Stimulated activated CD8-positive, alpha-beta memory T cell treated with anti-CD3 and anti-CD28 coated beads, Interleukin-7, amount 100 ng/mL, for 4 hours (primary cell): ENCODE measurements around the gene UQCR11.

ENCODE experiments used
- DNase-seq, 2 donors: peaks; one replicate each; pipeline ENCODE4 v3.0.0-alpha.2; 2020; ENCODE audit warnings: low read depth in 2 of 2

UQCR11 gene

DNA sequence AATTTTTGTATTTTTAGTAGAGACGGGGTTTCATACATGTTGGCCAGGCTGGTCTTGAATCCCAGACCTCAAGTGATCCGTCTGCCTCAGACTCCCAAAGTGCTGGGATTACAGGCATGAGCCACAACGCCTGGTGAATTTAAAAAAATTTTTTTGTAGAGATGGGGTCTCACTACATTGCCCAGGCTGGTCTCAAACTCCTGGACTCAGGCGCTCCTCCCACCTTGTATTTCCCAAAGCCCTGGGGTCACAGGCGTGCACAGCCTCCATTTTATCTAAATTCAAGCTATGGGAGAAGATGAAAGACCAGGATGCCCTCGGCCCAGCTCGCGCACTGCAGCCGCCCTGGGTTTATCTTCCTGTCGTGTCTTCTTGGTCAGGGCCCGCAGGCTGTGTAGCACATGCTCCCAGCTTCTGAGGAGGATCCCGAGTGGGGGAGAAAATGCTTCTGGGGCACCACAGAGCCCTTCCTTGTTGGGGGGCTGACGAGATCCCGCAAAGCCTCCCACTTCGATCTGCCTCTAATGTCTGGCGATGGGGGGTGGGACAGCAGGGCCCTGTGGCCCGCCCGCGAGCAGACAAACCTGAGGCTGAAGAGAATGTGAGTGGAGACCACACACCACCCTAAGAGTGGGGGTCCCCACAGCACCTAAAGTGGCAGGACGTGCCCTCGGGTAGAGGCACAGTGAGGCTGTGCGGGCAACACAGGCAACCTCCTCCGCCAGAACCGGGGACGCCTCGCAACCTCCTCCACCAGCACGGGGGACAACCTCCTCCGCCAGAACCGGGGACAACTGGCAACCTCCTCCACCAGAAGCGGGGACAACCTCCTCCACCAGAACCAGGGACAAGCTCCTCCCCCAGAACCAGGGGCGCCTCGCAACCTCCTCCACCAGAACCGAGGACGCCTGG is 31.3 kb upstream of the UQCR11 start:
- no peak for DNase-seq

DNA sequence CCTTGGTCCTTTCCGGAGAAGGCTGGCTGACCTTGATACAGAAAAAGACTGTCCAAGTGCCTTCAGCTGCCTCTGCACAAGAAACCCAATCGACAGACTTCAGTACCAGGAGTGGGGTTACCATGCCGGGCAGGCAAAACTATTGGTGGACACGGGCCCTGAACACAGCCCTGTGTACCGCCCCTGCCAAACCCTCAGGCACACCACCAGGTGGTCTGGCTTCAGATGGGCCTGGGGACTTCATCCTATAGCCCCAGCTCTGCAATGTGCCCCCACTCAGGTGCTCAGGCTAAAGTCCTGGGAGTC is 29.6 kb upstream of the UQCR11 start:
- no peak for DNase-seq

DNA sequence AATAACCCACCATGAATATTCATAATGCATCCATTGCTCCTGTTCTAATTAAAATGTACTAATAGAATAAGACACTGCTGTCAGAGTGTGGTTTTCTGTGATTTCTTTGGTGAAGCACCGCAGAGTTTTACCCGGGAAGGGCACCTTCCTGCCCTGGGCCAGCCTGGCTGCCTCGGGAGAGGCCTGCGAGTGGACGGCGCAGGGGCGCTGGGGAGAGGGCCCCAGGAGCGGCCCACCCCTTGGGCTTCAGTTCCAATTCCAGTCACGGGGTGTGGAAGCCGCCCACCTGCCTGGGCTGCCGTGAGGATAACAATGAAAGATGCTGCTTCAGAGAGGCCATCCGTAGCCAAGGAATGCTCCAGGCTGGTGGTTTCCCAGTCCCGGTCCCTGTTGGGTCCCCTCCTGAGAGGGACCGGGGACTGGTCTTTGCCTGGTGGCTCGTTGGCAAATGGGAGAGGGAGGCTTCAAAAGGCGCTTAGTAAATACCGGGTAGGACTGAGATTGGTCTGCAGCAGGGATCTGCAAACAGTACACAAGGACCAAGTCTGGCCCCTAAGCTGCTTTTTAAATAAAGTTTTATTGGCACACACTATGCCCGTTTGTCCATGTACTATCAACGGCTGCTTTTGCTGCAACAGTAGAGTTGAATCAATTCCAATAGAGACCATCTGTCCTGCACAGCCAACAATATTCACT is 29.1 kb upstream of the UQCR11 start:
- no peak for DNase-seq

DNA sequence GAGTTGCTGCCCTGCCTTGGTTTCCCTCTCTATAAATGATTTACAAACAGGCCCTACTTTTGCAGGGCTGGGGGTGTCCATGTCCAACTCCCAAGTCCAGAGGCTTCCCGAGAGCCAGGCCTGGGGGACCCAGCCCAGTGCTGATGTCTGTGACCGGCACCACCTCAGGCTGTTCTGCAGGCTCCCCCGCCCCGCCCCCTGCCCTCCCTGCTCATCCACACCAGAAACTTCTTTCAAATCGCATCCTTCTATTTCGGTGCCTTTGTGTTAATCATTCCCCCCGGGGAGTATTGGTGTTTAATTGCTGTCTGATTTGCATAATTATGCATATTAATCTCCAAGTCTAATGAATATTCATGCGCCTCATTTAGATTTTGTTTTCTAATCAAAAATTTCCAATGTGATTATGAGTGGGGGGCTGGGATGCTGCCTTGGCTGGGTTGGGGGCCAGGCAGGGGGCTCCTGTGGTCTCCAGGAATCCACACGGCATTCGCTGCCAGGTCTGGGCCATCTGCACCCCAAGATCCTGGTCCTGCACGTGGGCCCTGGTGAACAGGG is 28.1 kb upstream of the UQCR11 start:
- no peak for DNase-seq

DNA sequence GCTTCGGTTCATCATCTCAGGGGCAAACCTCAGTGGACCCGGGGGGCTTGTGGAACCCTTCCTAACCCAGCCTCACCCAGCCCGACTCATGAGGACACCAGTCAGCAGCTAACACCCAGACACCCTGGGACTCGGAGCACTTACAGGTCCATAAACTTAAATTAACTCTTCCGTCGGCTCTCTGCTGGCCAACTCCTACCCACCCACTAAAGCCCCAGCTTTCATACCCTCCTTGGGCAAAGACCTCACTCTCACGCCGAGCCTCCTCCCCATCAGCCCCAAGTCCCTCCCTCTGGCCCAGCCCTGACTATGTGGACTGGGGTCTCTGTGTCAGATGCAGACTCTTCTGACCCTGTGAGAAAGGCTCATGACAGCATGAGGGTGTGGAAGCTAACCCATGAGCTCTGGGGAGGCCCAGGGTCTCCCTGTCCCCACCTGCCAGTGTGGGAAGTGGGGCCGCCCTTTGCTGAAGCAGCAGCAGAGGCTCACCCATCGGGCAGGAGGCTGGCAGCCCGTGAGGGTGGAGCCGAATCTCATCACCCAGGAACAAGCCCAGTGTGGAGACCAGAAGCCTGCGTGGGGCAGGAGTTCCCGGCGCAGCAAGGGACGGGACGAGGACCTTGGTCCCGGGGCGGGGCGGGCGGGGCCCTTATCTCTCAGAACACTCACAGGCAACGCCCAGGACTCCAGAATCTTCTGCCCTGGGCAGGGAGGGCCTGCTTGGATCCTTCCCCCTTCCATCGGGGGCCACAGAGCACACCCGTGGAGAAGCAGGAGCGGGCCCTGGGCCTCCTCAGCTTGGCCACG is 27.4 kb upstream of the UQCR11 start:
- no peak for DNase-seq

DNA sequence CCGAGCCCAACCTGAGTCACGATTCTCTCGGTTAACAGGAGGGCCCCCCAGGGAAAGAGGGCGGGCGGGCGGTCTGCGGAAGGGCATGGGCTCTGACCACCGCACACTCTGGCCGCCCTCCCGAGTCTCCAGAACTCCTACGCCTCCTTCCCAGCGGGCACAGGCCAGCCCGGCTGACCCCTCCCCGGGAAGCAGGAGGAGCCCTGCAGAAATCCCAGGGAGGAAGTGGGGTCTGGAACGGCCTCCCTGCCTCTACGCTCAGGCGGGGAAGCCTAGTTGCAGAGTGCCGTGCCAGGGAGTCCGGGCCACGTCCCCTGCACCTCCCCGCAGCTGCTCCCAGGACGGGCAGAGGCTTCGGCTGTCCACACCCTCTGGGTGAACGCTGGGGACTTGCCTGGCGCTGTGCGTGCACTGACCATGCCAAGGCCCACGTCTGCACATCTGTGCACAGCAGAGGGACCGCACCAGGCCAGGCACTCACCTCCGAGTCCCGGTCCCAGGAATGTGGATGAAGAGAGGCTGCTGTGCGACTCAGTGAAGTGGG is 26.4 kb upstream of the UQCR11 start:
- DNase-seq, result no peak

DNA sequence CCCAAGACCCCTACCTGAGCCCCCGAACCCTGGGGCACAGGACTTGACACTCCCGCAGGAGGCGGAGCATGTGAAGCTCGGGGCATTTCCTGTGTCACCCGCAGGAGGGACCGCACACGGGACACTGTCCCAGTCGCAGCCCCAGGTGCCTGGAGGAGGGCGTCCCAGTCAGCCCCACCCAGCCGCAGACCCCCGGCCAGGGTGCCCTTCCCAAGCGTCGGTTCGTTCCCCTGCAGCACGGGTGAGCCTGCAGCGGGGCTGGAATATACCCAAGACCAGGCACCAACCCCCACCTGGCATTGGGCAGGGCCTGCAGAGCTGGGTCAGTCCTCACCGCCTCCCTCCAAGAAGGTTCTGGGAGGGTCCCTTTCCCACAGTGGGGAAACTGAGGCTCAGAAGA is 25.5 kb upstream of the UQCR11 start:
- no peak for DNase-seq

DNA sequence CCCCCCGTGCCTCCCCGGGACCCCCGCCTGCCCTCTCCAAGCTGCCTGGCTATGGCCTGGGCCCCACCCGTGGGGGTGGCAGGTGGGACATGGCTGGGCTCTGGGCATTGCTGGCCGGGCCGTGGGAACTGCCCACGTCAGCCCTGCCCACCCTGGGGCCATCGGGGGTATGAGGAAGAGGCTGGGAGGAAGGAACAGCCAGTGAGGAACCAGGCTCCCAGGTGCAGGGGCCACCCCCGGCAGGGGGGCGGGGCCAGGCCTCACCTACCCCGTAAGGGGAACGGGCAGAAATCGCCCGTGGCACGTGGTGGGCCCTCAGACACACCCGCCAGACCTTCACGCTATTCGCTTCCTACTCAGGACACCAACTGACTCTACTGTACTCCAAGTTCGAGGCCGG is 24.8 kb upstream of the UQCR11 start:
- DNase-seq, result no peak

DNA sequence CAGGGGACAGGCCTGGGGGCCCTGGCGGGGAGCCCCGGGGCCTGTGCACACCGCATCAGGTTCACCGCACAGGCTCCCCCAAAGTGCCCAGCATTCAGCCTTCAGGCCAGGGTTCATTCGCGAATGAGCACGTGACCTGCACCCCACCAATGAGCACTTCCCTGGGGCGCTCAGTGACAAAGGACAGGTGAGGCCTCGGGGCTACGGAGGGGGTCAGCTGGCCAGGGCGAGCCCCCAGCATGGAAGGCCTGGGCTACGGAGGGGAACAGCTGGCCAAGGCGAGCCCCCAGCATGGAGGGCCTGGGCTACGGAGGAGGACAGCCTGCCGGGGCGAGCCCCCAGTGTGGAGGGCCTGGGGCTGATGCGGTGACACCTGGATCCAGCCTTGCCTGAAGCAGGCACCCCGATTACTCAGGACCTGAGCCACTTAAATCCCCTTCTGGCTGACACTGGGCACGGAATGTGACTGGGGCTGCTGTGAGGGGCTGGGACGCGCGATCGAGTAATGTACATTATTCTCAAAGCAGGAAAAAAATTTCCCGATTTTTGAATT is 24.1 kb upstream of the UQCR11 start:
- no peak for DNase-seq

DNA sequence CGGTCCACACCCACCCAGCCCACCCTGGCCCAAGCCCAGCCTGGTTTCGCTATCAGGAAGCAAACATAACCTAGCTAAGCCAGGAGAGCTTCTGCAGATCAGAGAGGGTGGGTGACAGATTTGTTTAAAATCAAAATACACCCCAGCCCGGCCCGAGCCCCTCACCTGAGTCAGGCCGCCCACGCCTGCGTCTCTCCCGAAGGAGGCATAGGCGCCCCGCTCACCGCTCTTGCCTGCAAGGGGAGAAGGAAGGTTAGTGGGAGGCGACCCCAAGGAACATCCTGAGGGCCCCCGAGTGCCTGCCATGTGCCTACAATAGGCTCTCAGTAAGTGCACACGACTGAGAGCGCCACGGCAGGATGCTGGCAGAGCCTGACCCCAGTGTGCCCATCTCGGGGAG is 21.9 kb upstream of the UQCR11 start:
- DNase-seq, result no peak

DNA sequence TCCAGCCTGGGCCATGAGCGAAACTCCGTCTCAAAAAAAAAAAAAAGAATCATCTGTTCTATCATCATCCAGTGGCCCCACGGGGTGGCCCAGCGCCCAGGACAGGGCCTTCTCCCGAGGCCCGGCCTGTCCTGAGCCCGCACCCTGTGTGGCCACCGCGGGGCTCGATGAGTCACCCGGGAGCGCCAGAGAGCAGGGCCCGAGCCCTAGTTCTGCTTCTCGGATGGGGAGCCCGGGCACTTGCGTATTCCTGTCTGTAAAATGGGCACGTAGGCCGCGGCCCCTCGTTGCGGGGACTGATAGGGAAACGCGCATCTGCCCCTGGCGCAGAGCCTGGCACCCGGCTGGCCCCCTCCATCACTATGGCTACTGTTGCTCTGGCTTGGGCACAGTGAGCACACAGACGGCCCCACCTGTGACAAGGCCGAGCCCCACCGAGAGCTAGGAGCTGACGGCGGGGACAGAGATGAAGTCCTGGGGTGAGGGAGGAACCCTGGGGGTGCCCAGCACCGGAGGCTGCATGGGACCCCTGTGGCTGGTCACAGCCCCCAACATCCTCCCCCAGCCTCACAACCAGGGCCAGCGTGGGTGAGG is 21.3 kb upstream of the UQCR11 start:
- DNase-seq, result no peak

DNA sequence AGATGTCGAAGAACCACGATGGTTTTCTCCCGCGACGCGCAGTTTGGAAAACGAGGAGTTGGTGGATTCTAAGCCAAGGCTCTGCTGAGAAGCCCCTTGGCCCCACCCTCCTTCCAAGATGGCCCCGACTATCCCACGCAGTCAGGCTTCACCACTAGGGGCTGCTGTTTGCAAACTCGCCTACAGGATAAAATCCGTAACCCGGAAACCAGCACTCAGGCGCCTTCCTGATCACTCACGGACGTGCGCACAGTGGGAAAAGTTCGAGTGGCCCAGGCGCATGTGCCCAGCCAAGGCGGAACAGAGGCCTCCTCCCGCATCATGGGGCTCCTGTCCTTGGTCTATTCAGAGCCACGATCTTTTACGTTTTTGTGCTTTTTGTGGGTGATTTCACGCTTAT is 19.2 kb upstream of the UQCR11 start:
- peak in 1 of 2 donors; percentile 25 for DNase-seq

DNA sequence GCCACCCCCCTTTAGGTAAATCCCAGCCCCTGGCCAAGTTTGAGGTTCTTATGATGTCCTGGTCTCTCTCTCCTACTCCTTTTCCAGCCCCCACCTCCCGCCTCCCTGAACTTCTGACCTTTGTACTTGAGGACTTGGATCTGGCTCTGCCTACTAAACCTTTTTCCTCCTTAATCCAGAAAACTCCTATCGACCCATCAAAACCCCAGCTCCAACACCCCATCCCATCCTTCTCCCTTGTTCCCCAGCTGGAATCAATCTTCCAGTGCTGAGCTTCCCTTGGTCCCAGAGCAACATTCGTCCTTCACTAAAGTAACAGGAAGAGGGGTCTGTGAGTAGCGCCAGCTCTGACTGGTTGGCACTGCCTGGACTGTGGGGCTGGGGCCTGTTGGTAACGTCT is 17.3 kb upstream of the UQCR11 start:
- no peak for DNase-seq

DNA sequence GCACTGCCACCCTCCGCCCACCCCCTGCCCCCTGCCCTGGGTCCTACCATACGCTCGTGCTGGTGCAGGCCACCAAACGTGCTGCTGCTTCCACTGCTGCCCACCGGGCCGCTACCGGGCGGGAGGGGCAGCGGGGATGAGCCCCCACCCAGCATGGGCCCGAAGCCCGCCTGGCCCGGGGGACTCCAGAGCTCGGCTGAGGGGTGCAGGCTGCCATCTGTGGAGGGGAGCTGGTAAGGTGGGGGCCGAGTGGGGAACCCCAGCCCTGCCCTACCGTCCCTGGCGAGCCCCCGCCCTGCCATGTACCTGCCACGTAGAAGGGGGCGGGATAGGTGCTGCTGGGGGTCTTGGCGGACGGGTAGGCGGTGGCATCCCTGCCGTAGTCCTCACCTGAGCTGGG is 16.7 kb upstream of the UQCR11 start:
- no peak for DNase-seq

DNA sequence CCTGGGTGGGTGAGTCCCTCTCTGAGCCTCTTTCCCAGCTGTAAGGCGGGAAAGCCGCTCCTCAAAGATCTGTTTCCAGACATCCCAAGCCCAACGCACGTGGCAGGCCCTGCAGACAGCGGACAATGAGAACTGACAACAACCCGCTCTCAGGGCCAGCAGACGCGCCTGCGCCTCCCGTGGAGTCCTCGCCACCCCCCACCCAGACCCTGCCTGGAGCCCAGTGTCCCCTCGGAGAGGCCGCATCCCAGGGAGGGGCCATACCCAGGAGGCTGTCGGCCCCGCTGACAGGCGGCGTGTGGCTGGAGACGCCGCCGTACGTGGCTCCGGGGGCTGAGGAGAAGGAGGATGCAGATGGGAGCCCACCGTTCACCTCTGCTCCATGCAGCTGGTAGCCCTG is 16.3 kb upstream of the UQCR11 start:
- DNase-seq, result no peak

DNA sequence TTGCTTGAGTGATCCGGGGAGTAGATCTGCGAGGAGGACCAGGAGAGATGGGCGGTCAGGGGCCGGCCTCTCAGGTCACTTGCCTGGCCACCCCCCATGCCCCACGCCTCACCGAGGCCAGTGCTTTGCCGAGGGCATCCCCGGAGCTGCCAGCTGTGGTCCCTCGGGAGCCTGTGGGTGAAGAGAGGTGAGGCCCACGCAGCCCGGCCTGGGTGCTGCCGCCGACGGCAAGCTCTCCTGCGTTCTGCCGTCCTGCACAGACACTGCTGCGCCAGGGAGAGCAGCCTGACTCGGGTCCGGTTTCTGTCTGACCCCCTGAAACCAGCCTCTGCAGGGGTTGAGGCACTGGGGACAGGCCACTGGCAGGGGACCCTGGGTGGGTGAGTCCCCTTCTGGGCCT is 15.8 kb upstream of the UQCR11 start:
- DNase-seq, result no peak

DNA sequence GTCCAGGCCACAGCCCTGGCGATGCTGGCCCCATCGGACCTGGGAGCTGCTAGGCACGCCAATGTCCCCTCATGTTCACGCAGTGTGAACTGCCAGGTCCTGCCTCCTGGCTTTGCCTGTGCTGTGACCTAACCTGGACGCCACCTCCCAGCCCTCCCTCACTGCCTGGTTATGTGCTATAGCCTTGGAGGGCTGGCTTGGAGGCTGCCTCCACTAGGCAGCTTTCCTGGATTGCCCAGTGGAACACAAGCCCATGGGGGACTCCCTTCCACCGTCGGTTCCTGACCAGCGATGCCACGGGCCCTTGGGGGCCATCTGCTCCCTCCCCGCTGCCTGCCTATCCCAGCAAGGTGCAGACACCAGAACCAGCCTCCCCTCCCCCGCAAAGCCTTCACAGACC is 15.2 kb upstream of the UQCR11 start:
- DNase-seq, result no peak

DNA sequence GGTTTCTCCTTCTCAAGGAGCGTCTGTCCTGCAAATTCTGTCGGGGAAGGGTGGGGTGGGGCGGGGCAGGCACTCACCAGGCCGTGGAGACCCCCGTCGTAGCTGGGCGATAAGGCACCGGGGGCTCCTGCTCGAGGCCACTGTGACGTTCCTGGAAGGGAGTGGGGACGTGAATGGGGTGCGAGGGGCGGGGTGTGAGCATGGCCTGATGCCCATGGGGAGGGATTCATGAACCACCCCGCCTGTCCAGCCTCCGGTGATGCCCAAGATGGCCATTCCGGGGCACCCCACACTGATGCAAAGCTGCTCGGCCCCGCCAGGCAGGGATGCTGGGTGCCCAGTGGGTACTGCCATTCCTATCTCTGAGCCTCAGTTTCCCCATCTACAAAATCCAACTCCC is 14.4 kb upstream of the UQCR11 start:
- DNase-seq, result no peak

DNA sequence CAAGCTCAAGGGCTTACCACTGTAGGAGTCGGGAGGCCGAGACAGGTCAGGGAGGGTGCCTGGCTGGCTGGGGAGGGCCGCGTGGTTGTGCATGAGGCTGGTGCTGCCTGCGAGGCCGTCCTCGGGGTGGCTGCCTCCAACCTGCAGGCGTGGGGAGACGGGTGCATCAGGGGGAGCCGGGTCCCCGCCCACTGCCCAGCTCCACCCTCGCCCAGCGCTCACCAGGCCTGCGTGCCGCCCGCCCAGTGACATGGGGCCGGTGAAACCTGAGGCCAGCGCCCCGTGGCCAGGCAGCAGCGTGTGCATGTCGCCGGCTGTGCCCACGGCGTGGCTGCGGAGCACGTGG is 13.8 kb upstream of the UQCR11 start:
- DNase-seq, result no peak

DNA sequence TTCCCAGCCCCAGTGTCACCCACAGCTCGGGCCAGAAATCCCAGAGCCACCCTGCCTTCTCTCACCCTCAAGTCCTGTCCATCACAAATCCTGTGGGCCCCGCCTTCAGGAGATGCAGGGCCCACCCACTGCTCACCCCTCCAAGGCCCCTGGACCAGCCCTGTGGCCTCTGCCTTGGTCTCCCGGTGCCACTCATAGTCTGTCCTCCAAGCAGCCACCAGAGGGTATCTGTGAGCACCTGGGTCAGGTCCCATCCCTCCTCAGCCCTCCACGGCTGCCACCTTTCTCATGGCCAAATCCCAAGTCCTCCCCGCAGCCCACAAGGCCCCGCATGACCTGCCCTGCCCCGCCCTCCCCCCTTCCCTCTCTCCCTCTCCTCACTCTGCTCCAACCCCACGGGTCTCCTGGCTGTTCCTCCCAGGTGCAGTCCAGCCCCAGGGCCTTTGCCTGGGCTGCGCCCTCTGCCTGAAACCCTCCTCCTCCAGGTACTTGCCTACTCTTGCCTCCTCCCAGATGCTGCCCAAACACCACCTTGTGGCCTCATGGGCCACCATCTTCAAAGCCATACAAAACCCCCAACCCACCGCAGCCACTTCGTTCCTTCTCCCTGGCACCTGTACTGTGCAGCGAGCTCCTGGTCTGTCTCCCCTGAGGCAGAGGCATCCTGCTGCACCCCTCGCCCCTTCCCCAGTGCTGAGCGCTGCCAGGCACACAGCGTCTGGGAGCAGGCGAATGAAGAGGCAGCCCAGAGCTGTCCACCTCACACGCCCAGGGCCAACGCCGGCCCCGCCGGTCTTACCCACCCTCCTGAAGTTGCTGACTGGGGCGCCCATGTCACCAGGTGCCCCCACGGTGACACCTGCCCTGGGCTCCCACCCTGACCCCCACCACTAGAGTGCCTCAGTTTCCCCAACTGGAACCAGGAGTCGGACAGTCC is 13.2 kb upstream of the UQCR11 start:
- no peak for DNase-seq
